Fibroblast of pulmonary artery (primary cell): Measurements from ENCODE around the gene PCDH15.

Experiments
- DNase-seq: peaks from one replicate; pipeline ENCODE4 v3.0.0-alpha.2; 2010; ENCODE audit warnings: low read depth
- H3K4me3 ChIP-seq: replicated peaks from 2 replicates; pipeline ENCODE4 v1.5.1; 2011; ENCODE audit warnings: low read depth, mild to moderate bottlenecking, control low read depth, low read length, moderate library complexity
- CTCF ChIP-seq: IDR thresholded peaks from 2 replicates; pipeline ENCODE4 v1.5.1; 2011; ENCODE audit warnings: mild to moderate bottlenecking, control low read depth, low read length, inconsistent platforms; ENCODE audit errors: missing control alignments

Gene PCDH15

GRCh38 chr10:54594289-54594688 is 206.7 kb downstream of the PCDH15 start:
- no peak overlapping the region for H3K4me3 ChIP-seq
- no peak for TF ChIP-seq CTCF
- no peak for DNase-seq

GRCh38 chr10:54587971-54588370 is 213.1 kb downstream of the PCDH15 start:
- no peak for TF ChIP-seq CTCF
- H3K4me3 ChIP-seq = no peak overlapping the region
- DNase-seq = no peak

GRCh38 chr10:54585572-54585971 is 215.5 kb downstream of the PCDH15 start:
- H3K4me3 ChIP-seq = no peak overlapping the region
- no peak for TF ChIP-seq CTCF
- DNase-seq = no peak

- no peak for DNase-seq
- no peak for TF ChIP-seq CTCF
- H3K4me3 ChIP-seq = no peak overlapping the region
Measured at GRCh38 chr10:54577682-54578081, 223.3 kb downstream of the PCDH15 start.

- H3K4me3 ChIP-seq = no peak overlapping the region
- DNase-seq = no peak
- no peak for TF ChIP-seq CTCF
Measured at GRCh38 chr10:54576541-54576940, 224.5 kb downstream of the PCDH15 start.

- no peak for TF ChIP-seq CTCF
- DNase-seq = peak; percentile 5
- no peak overlapping the region for H3K4me3 ChIP-seq
Measured at GRCh38 chr10:54559498-54559897, 241.5 kb downstream of the PCDH15 start.

GRCh38 chr10:54554028-54554427 is 247.0 kb downstream of the PCDH15 start:
- no peak for DNase-seq
- H3K4me3 ChIP-seq = no peak overlapping the region
- TF ChIP-seq CTCF = no peak
